HuH-7 (cell line): ENCODE measurements around the gene SRSF2.
"Not testable (repeated sequence)": the region's sequence is repeated elsewhere in the genome, so short reads cannot be mapped to it uniquely, and the experiment has no call there.

Experiments used
- DNase-seq: peaks from one replicate; pipeline ENCODE4 v3.0.0; 2011; ENCODE audit warnings: low spot score

Gene SRSF2

DNA sequence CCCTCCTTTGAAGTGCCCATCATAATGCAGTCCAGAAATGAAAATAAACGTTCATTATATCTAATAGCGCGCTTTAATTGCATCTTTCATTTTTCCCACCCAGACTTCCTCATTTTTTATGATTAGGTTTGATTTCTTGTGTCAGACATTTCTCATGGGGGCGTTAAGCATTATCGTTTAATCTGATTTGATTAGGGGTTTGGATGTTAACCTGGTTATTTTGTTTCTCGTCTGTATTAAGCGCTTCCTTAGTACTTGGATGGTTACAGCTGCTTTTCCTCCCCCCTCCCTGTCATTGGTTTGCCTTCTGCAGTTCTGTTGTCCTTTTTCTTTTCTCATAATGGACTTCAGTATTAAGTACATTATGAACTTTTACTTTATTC, 1.3 kb upstream of the SRSF2 start:
- DNase-seq, result no peak

- peak; percentile 97 for DNase-seq
These were observed 741 bp upstream of the SRSF2 start, which contains the start of gene MFSD11 for GRCh38 chr17:76737676-76738467. Gene MFSD11, plus strand, starts transcription at chr17:76738119. Its CDS starts 234 bp downstream, at chr17:76738353.

DNA sequence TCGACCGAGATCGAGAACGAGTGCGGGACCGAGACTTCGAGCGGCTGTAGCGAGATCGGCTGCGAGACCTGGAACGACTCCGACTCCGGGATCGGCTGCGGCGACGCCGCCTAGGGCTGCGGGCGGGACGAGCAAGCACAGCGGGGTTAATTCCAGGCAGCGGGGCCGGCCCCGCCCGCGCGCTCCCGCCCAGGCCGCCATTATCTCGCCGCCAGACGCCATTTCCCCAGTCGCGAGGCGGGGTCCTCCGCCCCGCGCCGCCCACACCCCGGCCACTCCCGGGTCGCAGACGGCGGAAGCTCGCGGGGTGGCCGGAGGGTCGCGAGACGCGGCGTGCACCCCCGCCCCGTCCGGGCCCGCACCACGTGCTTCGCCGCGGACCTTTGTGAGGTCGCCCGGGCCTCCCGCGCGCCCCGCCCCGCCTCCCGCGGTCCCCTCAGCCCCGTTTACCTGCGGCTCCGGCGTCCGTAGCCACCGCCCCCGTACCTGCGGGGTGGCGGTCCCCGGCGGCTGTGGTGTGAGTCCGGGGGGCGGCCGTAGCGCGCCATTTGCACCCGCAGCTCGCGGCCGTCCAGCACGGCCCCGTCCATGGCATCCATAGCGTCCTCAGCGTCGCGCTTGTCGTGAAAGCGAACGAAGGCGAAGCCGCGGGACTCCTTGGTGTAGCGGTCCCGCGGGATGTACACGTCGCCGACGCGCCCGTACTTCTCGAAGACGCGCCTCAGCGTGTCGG, 616 bp downstream of the SRSF2 start:
- peak; percentile 30 for DNase-seq

- no peak for DNase-seq
These were observed 1.4 kb downstream of the SRSF2 start for GRCh38 chr17:76735586-76736348.

GRCh38 chr17:76735006-76735405, 2.1 kb downstream of the SRSF2 start:
- DNase-seq, result no peak

GRCh38 chr17:76734080-76734840, 2.9 kb downstream of the SRSF2 start:
- no peak for DNase-seq

GRCh38 chr17:76733618-76733957, 3.5 kb downstream of the SRSF2 start:
- DNase-seq, result no peak

GRCh38 chr17:76732734-76733617, 4.2 kb downstream of the SRSF2 start:
- DNase-seq, result no peak

DNA sequence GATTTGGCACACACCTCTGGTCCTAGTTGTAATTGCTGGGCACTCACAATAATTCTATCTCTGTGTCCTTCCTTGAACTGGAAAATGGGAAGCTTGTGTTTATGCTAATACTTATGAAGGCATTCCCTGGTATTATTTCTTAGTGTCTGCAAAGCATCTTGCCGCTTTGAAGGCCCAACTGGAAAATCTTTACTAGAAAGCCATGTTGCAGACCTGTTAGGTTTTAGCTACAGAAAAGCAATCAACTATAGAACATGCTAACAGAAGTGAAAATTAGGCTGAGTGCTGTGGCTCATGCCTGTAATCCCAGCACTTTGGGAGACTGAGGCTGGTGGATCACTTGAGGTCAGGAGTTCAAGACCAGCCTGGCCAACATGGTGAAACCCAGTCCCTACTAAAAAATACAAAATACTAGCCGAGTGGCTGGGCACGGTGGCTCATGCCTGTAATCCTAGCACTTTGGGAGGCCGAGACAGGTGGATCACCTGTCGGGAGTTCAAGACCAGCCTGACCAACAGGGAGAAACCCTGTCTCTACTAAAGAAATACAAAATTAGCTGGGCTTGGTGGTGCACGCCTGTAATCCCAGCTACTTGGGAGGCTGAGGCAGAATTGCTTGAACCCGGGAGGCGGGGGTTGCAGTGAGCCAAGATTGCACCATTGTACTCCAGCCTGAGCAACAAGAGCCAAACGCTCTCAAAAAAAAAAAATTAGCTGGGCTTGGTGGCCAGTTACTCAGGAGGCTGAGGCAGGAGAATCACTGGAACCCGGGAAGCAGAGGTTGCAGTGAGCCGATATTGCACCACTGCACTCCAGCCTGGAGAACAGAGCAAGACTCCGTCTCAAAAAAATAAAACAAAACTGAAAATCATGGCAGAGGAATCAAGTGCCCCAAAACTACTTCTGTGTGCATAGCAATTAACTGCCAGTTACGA, 5.1 kb downstream of the SRSF2 start:
- not testable (repeated sequence) for DNase-seq

DNA sequence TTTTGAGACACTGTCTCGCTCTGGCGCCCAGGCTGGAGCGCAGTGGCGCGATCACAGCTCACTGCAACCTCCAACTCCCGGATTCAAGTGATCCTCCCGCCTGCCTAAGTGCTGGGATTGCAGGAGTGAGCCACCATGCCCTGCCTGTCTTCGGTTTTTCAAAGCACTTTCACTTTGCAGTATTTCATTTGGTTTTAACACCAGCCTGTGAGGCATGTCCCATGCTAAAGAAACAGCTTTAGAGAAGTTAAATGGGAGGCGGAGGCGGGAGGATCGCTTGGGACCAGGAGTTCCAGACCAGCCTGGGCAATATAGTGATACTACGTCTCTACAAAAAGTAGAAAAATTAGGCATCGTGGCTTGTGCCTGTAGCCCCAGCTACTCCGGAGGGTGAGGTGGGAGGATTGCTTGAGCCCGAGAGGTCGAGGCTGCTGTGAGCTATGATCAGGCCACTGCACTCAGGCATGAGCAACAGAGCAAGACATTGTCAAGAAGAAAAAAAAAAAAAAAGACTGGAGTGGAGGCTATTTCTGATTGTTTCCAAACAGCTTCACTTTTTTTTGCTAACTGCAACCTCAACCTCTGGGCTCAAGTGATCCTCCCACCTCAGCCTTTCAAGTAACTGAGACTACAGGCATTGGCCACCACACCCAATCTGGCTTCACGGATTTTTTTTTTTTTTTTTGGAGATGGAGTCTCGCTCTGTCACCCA, 9.2 kb downstream of the SRSF2 start:
- no peak for DNase-seq

- peak; percentile 81 for DNase-seq
These were observed 10.1 kb downstream of the SRSF2 start, which contains the start of gene METTL23 for GRCh38 chr17:76726776-76727718. Gene METTL23, plus strand, starts transcription at chr17:76726839. Its CDS starts 2,872 bp downstream, at chr17:76729711.

DNA sequence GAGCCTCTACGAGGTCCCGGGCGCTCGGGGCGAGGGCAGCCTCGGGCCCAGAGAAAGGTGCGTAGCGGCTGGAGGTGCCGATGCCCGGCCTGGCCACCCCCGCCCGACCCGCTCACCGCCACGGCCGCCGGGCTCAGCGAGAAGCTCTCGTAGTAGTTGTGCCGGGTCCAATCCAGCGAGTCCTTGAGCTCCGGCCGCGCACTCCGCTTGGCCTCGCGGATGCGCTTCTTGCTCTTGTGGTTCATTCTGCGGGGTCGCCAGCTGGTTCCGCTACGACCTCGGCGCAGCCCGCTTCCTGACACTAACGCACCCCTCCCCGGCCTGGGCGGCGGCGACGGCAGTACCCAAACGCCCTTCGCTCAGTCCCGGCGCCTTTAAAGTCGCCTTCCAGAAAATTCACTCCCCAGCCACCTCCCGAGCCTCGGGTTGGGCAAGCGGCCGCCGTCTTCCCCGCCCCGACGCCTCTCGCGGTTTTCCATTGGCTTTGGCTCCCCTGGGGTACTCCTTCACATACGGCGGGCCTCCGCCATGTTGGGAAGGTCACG, 10.8 kb downstream of the SRSF2 start, which contains the start of gene JMJD6:
Gene JMJD6 (minus strand): TSS at position 376 of the 545 bp plus-strand sequence. CDS start 131 bp downstream, at position 245.
- DNase-seq, result peak; percentile 98

- peak; percentile 64 for DNase-seq
These were observed 11.4 kb downstream of the SRSF2 start for GRCh38 chr17:76725580-76726230.

- no peak for DNase-seq
These were observed 13.3 kb downstream of the SRSF2 start for GRCh38 chr17:76723812-76724211.

DNA sequence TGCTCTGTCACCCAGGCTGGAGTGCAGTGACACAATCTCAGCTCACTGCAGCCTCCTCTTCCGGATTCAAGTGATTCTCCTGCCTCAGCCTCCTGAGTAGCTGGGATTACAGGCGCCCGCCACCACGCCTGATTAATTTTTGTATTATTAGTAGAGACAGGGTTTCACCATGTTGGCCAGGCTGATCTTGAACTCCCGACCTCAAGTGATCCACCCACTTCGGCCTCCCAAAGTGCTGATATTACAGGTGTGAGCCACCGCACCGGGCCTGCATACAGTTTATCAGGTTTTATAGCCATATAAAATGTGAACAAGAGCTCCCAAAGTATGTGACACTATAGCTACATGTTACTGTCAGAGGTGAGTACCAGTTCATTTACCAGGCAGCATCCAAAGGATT, 14.2 kb downstream of the SRSF2 start:
- DNase-seq, result not testable (repeated sequence)

- DNase-seq, result no peak
These were observed 14.9 kb downstream of the SRSF2 start for GRCh38 chr17:76722279-76722678.

DNA sequence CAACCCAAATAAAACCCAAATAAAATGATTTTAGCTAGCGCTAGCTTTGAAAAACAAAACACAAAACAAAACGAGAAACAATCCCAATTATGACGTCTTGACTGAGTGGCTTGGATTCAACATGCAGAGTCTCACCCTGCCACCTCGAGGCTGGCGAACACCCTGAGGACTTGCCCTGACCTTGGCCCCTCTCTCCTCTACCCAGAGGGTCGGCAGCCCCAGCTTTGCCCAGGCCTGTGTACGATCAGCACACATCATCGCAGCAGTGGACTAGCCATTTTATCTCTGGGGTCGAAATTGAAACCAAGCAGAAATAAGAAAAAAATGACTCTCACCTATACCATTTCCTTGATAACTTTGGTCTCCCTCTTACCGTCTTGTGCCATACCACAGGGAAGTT, 15.7 kb downstream of the SRSF2 start:
- DNase-seq, result no peak
